Activated CD8-positive, alpha-beta T cell treated with anti-CD3 and anti-CD28 coated beads, Interleukin-2, amount 10 ng/mL, durations not matched to agents 7 days and 5 days (primary cell): ENCODE results near the gene SPRYD3. TPM values are rescaled to one million over a fixed set of nuclear protein-coding genes. Genes with fewer than 3 reads are reported as not detected.

Experiments used
- ATAC-seq: fragments of 150-1000 bp; cut with Tn5 transposase; one replicate; pipeline ENCODE4 v1.10.0; 2021; ENCODE audit warnings: moderate library complexity
- CTCF ChIA-PET: fragments of 350-600 bp; sonication (Branson Sonifier 250); formaldehyde crosslinking; loops from one replicate; lab custom pipeline; 2021; ENCODE audit warnings: antibody characterized with exemption; lab: Charles Lee
- POLR2A ChIA-PET: fragments of 350-600 bp; sonication (Branson Sonifier 250); formaldehyde crosslinking; loops from one replicate; lab custom pipeline; 2021; ENCODE audit warnings: antibody characterized with exemption; lab: Charles Lee
- DNase-seq: peaks from one replicate; pipeline ENCODE4 v3.0.0-alpha.2; 2020
- H3K27ac Mint-ChIP-seq: one replicate; pipeline ENCODE4 v1.8.0; 2021; ENCODE audit warnings: mild to moderate bottlenecking, mixed read lengths
- H3K27me3 Mint-ChIP-seq: one replicate; pipeline ENCODE4 v1.8.0; 2021; ENCODE audit warnings: low read depth, mixed read lengths
- H3K36me3 Mint-ChIP-seq: one replicate; pipeline ENCODE4 v1.8.0; 2021; ENCODE audit warnings: low read depth, mixed read lengths
- H3K4me1 Mint-ChIP-seq: one replicate; pipeline ENCODE4 v1.8.0; 2021; ENCODE audit warnings: low read depth, mixed read lengths
- H3K4me3 Mint-ChIP-seq: one replicate; pipeline ENCODE4 v1.8.0; 2021; ENCODE audit warnings: mild to moderate bottlenecking, mixed read lengths
- H3K9me3 Mint-ChIP-seq: one replicate; pipeline ENCODE4 v1.8.0; 2022; ENCODE audit warnings: mixed read lengths; ENCODE audit not compliant: insufficient read depth
- total RNA-seq, 2 experiments: library from RNA; stranded (reverse); gene quantifications; one replicate each; pipeline ENCODE4 v1.2.3, GENCODE V29; 2021

The SPRYD3 gene
- total RNA-seq, 2 experiments from 2014 or later, result 27.2 to 31.2 TPM

- peak overlapping the region; percentile 94 for H3K4me3 Mint-ChIP-seq
Measured at GRCh38 chr12:53053218-53054111, 25.7 kb downstream of the SPRYD3 start.

GRCh38 chr12:53052419-53053217 is 26.6 kb downstream of the SPRYD3 start:
- no peak for DNase-seq
- CTCF ChIA-PET, result interaction anchor here (0.7 to 5.9 kb wide), 8 partner anchors 9 to 215 kb away, joined by 3 to 58 read pairs (median 4); partner anchors contain the start of gene ESPL1
- peaks cover 24% of the 10 kb centered on the region for H3K4me1 Mint-ChIP-seq
- H3K4me3 Mint-ChIP-seq, result no peak overlapping the region
- no peak for ATAC-seq
- H3K27ac Mint-ChIP-seq, result no peak overlapping the region
- no peaks in the 10 kb centered on the region for H3K9me3 Mint-ChIP-seq
- POLR2A ChIA-PET, result interaction anchor here (2.3 kb wide), 1 partner anchor 50 kb away, joined by 9 read pairs; the partner anchor contains the start of gene SOAT2
- H3K36me3 Mint-ChIP-seq, result no peaks in the 10 kb centered on the region
- H3K27me3 Mint-ChIP-seq, result no peaks in the 10 kb centered on the region

More at GRCh38 chr12:53053218-53054111, 25.7 kb downstream of the SPRYD3 start:
- ChIA-PET CTCF (interaction anchor here (0.7 to 5.9 kb wide), 14 partner anchors 8 to 268 kb away, joined by 3 to 58 read pairs (median 4); partner anchors contain the start of genes AAAS, ESPL1, SOAT2 and SPRYD3), POLR2A (interaction anchor here (1.0 to 2.3 kb wide), 2 partner anchors 8 to 50 kb away, joined by 3 to 9 read pairs; partner anchors contain the start of gene SOAT2)
- ATAC-seq, result peak; percentile 20
- Mint-ChIP-seq H3K27ac (peak overlapping the region; percentile 94), H3K9me3 (no peaks in the 10 kb centered on the region), H3K4me1 (peaks cover 21% of the 10 kb centered on the region), H3K27me3 (no peaks in the 10 kb centered on the region), H3K36me3 (no peaks in the 10 kb centered on the region)
- peak; percentile 69 for DNase-seq

GRCh38 chr12:53051881-53052412 is 27.2 kb downstream of the SPRYD3 start:
- H3K4me3 Mint-ChIP-seq, result no peak overlapping the region
- peaks cover 24% of the 10 kb centered on the region for H3K4me1 Mint-ChIP-seq
- no peak overlapping the region for H3K27ac Mint-ChIP-seq
- no peaks in the 10 kb centered on the region for H3K27me3 Mint-ChIP-seq
- ChIA-PET POLR2A (no interaction called here), CTCF (interaction anchor here (0.8 to 1.6 kb wide), 5 partner anchors 13 to 47 kb away, joined by 3 to 4 read pairs (median 3); no protein-coding TSS in a partner anchor)
- H3K36me3 Mint-ChIP-seq, result no peaks in the 10 kb centered on the region
- DNase-seq, result no peak
- ATAC-seq, result no peak
- H3K9me3 Mint-ChIP-seq, result no peaks in the 10 kb centered on the region

GRCh38 chr12:53051058-53051880 is 27.9 kb downstream of the SPRYD3 start:
- no peak for DNase-seq
- ChIA-PET CTCF (interaction anchor here (0.8 to 1.4 kb wide), 5 partner anchors 12 to 48 kb away, joined by 3 to 4 read pairs (median 3); no protein-coding TSS in a partner anchor), POLR2A (no interaction called here)
- Mint-ChIP-seq H3K4me1 (peaks cover 31% of the 10 kb centered on the region), H3K27ac (no peak overlapping the region), H3K27me3 (no peaks in the 10 kb centered on the region), H3K9me3 (no peaks in the 10 kb centered on the region), H3K4me3 (no peak overlapping the region), H3K36me3 (no peaks in the 10 kb centered on the region)
- ATAC-seq, result no peak

- Mint-ChIP-seq H3K9me3 (no peaks in the 10 kb centered on the region), H3K4me3 (no peak overlapping the region), H3K36me3 (no peaks in the 10 kb centered on the region), H3K27me3 (peaks cover under 1% of the 10 kb centered on the region), H3K4me1 (peaks cover 36% of the 10 kb centered on the region), H3K27ac (peak overlapping the region; percentile 9)
- ChIA-PET CTCF (interaction anchor here (0.8 to 1.4 kb wide), 2 partner anchors 11 to 15 kb away, joined by 3 to 4 read pairs; no protein-coding TSS in a partner anchor), POLR2A (no interaction called here)
- DNase-seq (no peak), ATAC-seq (no peak)
Measured at GRCh38 chr12:53050426-53051057, 28.6 kb downstream of the SPRYD3 start.

GRCh38 chr12:53049571-53050318 is 29.4 kb downstream of the SPRYD3 start, which contains the start of gene TNS2:
Gene TNS2, plus strand, starts transcription at chr12:53050065. Its CDS starts 121 bp downstream, at chr12:53050186.
- CTCF ChIA-PET, result interaction anchor here (1.2 to 4.3 kb wide), 3 partner anchors 12 to 49 kb away, joined by 5 to 21 read pairs (median 18); no protein-coding TSS in a partner anchor
- Mint-ChIP-seq H3K27me3 (peaks cover 6% of the 10 kb centered on the region), H3K9me3 (no peaks in the 10 kb centered on the region), H3K4me1 (peaks cover 34% of the 10 kb centered on the region), H3K36me3 (no peaks in the 10 kb centered on the region), H3K27ac (peak within 1 kb of the TSS; percentile 9), H3K4me3 (no peak within 1 kb of the TSS)
- ATAC-seq (no peak), DNase-seq (no peak)
- POLR2A ChIA-PET, result no interaction called here

- H3K27ac Mint-ChIP-seq, result no peak overlapping the region
- H3K4me3 Mint-ChIP-seq, result no peak overlapping the region
- H3K36me3 Mint-ChIP-seq, result no peaks in the 10 kb centered on the region
- H3K9me3 Mint-ChIP-seq, result no peaks in the 10 kb centered on the region
- CTCF ChIA-PET, result interaction anchor here (0.9 to 4.3 kb wide), 5 partner anchors 13 to 202 kb away, joined by 3 to 21 read pairs (median 5); no protein-coding TSS in a partner anchor
- POLR2A ChIA-PET, result interaction anchor here (1.0 to 2.0 kb wide), 3 partner anchors 25 to 392 kb away, joined by 3 to 8 read pairs (median 3); partner anchors contain the start of gene SOAT2
- ATAC-seq (no peak), DNase-seq (no peak)
- peaks cover 6% of the 10 kb centered on the region for H3K27me3 Mint-ChIP-seq
- H3K4me1 Mint-ChIP-seq, result peaks cover 29% of the 10 kb centered on the region
Measured at GRCh38 chr12:53048780-53049401, 30.3 kb downstream of the SPRYD3 start.

GRCh38 chr12:53048033-53048779 is 31.0 kb downstream of the SPRYD3 start:
- no peaks in the 10 kb centered on the region for H3K9me3 Mint-ChIP-seq
- peaks cover 6% of the 10 kb centered on the region for H3K27me3 Mint-ChIP-seq
- ATAC-seq, result no peak
- CTCF ChIA-PET, result interaction anchor here (0.7 to 4.3 kb wide), 10 partner anchors 9 to 203 kb away, joined by 3 to 21 read pairs (median 6); partner anchors contain the start of genes EIF4B and SOAT2
- peaks cover 24% of the 10 kb centered on the region for H3K4me1 Mint-ChIP-seq
- H3K27ac Mint-ChIP-seq, result no peak overlapping the region
- peak overlapping the region; percentile 41 for H3K4me3 Mint-ChIP-seq
- no peaks in the 10 kb centered on the region for H3K36me3 Mint-ChIP-seq
- DNase-seq, result no peak
- POLR2A ChIA-PET, result interaction anchor here (0.6 to 2.0 kb wide), 5 partner anchors 26 to 393 kb away, joined by 3 to 8 read pairs (median 4); partner anchors contain the start of genes SOAT2 and SPRYD3
